HT1080 (cell line): ENCODE measurements around the gene NTSR1. TPM values are rescaled to one million over a fixed set of nuclear protein-coding genes. Genes with fewer than 3 reads are reported as not detected.

Experiments
- DNase-seq: peaks from one replicate; pipeline ENCODE4 v3.0.0-alpha.2; 2015; ENCODE audit warnings: low read depth
- total RNA-seq: library from RNA; depleted of rRNA; stranded (reverse); fragments of >200 nt; shearing (Covaris generic); gene quantifications from 2 replicates; pipeline ENCODE4 v1.2.3, GENCODE V29; 2014

Gene NTSR1
- total RNA-seq, 1 experiment from 2014 or later, result 0.19 TPM

DNA sequence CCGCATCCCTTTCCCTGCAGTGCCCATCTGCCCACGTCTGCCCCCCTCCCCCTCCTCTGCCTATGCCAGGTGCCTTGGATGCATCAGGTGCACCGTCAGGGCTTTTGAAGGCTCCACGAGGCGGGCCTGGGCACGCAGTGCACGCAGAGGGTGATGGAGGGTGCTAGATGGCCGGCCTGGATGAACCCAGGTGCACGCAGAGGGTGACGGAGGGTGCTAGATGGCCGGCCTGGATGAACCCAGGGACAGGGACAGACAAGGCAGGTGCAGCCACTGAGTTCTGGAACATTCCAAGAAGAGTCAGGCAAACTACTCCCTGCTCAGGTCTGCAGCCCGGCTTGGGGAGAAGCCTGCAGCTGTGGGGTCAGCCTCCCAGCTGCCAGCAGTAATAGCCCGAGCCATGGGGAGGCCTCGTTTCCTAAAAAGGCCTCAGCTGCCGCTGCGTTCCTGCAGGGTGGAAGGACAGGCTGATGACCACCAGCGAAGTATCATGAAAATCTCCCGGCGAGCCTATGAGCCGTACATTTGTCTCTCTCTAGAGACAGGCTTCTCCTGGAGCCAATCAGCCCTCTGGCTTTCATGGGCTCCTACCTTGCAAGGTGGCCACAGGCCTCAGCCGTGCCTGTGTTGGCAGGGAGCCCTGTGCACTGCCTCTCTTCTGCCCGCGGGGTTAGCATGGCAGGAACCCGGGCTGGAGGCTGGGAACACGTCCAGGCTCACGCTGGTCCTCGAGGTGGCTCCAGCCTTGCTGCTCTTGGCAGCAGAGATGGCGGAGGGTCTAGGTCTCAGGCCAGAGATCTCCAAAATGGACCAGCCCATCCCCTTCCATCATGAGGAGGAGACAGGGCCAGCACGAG, 29.6 kb downstream of the NTSR1 start:
- DNase-seq, result no peak

- no peak for DNase-seq
These were observed 30.4 kb downstream of the NTSR1 start for GRCh38 chr20:62739067-62739466.

DNA sequence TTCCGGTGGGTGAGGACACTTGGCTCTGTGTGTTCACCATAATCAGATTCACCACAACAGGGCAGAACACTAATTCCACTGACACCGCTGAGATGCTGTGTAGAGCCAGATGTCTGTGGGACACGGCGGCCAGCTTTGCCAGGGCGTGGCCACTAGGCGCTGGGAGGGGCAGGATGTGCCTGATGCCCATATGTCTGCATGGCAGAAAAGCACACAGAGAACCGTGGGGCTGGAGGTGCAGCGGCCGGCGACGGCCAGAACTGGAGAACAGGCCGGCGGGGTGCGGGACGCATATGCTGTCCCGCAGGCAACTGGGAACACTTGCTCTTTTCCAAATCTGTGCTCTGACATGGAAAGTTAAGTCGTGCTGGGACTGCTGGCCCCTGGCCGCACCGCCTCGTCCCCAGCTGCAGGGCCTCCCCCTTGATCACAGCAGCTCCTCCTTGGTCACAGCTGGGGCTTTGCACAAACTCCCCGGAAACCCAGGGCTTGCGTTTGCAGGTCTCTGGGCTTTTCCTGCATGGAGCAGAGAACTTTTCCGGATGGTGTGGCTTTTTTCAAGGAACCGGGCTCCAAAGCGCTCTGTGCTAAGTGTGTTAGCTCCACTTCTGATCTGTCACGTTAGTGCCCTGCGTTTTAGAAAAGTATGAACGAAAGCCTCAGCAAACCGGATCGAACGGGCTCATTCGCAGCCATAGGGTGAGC, 31.1 kb downstream of the NTSR1 start:
- DNase-seq, result peak; percentile 90

GRCh38 chr20:62740286-62741141, 31.9 kb downstream of the NTSR1 start:
- DNase-seq, result peak; percentile 99

GRCh38 chr20:62741191-62741691, 32.6 kb downstream of the NTSR1 start:
- DNase-seq, result peak; percentile 80

GRCh38 chr20:62741701-62742491, 33.3 kb downstream of the NTSR1 start:
- no peak for DNase-seq

- no peak for DNase-seq
These were observed 33.9 kb downstream of the NTSR1 start for GRCh38 chr20:62742550-62742949.

DNA sequence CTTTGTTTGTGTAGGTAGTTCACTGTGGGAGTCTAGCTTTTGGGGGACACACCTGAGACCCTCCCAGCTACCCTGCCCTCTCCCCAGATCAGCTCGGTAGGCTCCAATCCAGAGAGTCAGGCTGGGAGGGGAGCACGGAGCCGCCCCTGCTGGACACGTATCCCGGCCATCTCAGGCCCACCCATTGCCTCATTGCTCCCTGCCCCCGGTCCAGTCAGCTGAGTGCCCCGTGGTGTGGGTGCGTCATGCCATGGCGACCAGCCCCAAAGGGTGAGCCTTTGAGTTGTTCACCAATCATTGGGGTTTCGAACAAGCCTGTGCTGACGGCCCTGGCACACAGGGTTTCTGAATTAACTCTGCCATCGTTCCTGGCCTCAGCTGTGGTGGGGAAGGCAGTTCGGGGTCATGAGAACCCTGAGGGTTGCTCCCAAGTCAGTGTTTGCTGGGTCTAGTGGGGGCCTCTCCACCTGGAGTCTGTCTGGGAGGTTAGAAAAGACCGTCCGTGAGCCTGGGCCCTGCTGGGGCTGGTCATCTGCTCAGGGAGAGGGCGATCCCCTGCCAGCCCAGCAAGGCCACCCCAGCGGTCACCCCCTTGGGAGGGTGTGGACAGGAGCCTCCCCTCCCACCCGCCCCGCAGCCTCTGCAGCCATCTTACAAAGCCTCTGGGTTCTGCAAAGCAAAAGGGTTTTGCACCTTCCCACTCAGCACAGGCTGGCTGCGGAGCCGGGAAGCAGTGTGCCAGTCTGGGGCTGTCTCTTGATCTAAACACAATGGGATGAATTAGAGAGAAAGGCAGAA, 34.5 kb downstream of the NTSR1 start:
- no peak for DNase-seq

GRCh38 chr20:62743777-62744317, 35.2 kb downstream of the NTSR1 start:
- no peak for DNase-seq

DNA sequence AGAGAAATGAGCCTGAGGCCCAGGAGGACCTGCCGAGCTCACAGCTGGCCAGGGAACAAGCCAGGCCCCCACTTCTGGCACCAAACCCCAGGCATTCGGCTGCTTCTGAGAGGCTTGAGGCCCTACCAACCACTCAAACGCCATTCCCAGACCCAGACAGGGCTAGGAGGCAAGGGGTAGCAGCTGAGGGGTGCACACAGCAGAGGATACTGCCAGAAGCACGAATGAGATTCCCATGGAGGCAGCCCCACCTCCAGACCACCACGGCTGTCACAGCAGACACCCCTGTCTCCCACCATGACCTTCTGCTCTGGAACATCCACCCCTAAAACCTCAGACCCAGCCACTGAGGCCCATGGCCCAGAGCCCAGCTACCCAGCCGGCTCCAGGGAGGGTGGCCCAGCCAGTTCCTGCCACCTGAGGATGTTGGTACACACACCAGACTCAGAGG, 36.1 kb downstream of the NTSR1 start:
- no peak for DNase-seq

GRCh38 chr20:62745279-62745951, 36.8 kb downstream of the NTSR1 start:
- DNase-seq, result no peak

- DNase-seq, result no peak
These were observed 37.3 kb downstream of the NTSR1 start for GRCh38 chr20:62745952-62746288.

- no peak for DNase-seq
These were observed 39.7 kb downstream of the NTSR1 start for GRCh38 chr20:62748311-62748710.

DNA sequence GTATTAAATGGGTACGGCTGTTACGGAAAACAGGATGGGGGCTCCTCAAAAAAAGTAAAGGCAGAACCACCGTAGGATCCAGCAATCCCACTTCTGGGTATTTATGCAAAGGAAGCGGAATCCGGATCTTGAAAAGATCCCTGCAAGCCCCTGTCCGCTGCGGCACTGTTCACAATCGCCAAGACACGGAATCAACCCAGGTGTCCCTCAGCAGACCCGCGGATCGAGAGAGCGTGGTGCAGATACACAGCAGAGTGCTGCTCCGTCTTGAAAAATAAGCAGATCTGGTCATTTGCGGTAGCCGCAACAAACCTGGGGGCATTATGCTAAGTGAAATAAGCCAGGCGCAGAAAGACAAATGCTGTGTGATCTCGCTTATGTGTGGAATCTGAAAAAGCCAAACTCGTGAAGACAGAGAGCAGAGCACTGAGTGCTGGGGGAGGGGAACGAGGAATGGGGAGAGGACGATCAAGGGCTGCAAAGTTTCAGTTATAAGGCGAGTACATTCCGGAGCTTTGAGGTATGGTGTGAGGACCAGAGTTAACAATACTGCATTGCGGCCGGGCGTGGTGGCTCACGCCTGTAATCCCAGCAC, 41.3 kb downstream of the NTSR1 start:
- no peak for DNase-seq

DNA sequence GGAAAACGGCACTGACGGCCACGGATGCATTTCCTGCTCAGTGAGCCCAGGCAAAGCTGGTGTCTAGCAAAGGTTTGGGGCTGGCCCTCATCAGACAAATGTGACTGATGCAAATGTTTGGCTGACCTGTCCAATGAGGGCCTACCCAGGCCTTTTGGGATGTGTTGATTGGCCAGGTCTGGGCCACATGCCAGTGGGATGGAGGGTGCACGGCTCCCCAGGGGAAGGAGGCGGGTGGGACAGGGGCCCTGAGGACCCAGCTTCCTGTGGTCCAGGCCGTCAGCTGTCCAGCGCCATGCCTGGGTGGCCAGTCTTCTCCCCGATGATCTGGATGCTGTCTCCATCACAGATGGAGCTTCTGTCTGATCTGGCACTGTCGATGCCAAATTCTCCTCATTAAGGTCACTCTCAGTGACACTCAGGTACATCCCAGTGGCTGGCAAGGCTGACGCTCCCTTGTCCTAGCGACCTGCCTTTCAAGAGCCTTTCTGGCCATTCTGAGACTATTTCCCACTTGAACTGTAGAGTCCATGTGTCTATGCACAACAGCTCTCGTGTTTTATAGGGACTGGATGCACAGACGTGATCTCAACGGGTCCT, 43.0 kb downstream of the NTSR1 start:
- DNase-seq, result no peak

GRCh38 chr20:62752181-62752670, 43.6 kb downstream of the NTSR1 start:
- DNase-seq, result no peak

DNA sequence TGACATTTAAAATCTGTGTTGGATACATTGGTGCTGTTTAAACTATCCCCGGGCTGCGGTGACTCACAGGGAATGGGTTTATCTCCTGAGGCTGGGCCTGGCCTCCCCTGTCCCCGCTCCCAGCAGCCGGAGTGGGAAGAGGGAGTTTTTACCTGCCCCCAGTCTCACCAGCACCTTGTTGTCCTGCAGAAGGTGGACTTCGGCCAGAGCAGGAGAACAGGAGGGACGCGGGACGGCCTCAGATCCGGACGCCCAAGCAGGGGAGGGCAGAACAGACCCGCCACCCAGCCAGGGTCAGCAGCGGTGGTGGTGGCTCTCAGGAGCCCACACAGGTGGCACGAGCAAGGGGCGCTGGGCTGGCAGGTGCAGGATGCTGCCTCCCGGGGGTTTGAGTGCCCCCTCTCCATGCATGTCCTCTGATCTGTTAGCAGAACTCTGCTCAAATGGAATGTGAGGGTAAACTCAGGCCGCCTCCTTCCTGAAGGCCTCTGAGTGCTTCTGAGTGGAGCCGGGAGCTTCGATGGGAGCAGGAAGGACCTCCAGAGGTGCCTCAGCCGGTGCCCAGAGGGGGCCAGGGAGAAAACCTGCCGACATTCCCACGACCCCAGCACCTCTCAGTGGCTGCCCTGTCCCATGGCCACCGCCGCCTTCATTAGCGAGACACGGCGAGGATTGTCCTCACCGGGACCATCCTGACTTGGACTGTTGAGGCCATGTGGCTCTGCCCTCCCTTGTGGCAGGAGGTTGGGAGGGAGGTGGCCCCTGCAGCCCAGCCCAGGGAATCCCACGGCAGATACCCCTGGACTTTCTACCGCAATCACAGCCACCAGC, 44.2 kb downstream of the NTSR1 start:
- DNase-seq, result no peak
